ENCODE results near the gene HPSE2.

The HPSE2 gene

GRCh38 chr10:98411768-98412167 lies 823.9 kb downstream of the HPSE2 start:
- no peak for DNase-seq (ENCODE audit: low spot score)

- no peak for DNase-seq (ENCODE audit: low spot score)
Measured at GRCh38 chr10:98411166-98411565, 824.5 kb downstream of the HPSE2 start.

GRCh38 chr10:98410759-98411158 lies 824.9 kb downstream of the HPSE2 start:
- no peak for DNase-seq (ENCODE audit: low spot score)

DNA sequence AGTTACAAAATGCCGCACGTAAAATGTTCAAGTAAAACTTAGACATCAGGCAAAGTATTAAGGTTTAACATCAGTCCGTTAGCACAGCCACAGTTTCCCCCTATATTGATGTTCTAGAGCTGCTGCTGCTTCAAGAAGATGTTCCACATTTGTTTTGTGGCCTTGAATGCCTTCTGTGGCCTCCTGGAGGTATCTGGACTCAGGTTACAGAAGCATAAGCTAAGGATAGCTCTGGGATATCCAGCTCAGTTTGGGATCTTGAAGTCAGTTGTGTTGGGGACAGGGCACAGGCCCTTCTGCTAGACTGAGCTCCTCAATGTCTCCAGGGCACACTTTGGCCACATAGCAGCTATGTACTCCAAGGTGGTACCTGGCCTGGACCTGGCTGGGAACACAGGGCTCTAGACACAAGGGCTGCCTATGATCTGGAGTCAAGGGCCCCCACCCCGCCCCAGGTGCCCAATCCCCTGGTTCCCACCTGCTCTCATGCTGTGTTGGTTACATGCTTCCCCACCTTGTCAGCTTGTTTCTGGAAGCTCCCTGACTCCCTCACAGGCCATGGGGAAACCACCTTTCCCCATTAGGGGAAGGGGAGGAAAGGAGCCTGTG lies 825.4 kb downstream of the HPSE2 start:
- no peak for DNase-seq (ENCODE audit: low spot score)

GRCh38 chr10:98408799-98409198 lies 826.9 kb downstream of the HPSE2 start:
- no peak for DNase-seq (ENCODE audit: low spot score)

DNA sequence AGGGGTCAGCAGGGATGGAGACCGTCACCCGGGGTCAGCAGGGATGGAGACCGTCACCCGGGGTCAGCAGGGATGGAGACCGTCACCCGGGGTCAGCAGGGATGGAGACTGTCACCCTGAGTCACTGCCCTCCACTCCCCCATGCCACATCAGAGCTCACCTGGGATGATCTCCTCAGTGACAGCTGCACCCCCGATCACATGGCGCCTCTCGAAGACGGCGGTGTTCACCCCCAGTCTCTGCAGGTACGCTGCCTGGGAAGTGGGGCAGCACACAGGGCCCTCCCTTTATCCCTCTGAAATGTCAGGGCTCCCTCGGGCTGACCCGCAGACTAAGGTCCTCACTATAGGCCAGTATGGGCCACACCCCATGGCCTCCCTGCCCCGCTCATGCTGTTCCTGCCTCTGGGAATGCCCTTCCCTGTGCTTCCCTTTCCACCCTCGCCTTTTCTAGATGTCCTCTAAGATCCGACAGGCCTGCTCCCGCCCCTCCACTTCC lies 827.9 kb downstream of the HPSE2 start:
- no peak for DNase-seq (ENCODE audit: low spot score)
